ENCODE results near the gene CDH4. TPM values are rescaled to one million over a fixed set of nuclear protein-coding genes. Genes with fewer than 3 reads are reported as not detected.

CDH4 gene
- total RNA-seq, 1 experiment from 2014 or later: 3.8 TPM

DNA sequence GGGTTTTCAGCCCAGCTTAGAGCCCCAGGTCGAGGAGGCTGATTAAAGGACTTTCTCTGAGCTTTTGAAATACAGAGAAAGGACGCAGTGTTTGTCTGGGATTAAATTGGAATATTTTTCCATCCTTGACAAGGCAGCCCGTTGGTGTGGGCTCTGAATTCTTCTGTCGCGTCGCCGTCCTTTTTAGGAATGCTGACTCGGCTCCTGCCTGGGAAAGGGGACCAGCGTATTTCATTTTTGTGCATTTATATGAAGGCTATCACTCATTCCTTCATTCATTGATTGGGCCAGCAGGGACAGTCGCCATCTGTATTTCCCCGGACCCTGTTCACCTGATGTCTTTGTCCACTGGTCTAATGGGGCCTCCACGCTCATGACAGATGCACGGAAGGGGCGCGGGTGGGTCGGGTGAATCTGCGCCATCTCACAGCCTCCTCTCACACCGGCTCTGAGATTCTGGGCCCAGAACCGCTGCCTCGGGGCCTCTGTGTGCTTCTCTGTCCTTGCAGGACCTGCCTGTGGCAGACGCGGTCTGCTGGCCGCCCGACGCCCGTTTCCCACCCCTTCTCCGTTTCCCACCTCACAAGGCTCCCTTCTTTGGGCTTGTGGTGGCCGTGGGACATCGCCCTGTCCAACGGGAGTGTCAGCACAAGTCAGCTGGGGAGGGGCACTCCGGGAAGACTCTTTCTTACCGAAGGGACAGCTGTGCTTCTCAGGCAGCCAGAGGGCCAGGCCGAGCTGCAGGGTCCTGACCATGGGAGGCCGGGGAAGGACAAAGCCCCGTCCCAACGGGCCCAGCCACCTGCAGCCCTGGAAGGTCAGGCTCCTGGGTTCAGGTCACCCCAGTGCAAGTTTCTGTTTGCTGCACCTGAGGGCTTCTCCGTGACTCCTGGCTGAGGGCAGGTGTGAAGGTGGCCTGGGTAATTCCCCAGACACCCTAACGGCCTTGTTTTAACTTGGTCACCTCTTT lies 656.3 kb downstream of the CDH4 start:
- DNase-seq (ENCODE audit: low read depth): no peak

DNA sequence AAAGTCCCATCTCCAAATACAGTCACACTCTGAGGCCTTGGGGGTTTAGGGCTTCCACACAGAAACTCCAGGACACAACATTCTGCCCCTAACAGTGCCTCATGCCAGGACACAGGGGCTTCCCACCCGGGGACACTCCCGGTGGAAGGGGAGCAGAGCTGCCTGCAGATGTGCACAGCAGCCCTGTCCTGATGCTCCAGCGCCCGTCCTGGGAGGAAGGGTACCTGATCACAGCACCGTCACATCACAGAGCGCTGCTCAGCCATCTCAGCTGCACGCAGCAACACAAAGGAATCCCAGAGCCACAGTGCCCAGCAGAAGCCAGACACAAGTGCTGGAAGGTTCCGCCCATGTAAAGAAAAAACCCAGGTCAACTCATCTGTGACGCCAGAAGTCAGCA lies 657.0 kb downstream of the CDH4 start:
- DNase-seq (ENCODE audit: low read depth): no peak

DNA sequence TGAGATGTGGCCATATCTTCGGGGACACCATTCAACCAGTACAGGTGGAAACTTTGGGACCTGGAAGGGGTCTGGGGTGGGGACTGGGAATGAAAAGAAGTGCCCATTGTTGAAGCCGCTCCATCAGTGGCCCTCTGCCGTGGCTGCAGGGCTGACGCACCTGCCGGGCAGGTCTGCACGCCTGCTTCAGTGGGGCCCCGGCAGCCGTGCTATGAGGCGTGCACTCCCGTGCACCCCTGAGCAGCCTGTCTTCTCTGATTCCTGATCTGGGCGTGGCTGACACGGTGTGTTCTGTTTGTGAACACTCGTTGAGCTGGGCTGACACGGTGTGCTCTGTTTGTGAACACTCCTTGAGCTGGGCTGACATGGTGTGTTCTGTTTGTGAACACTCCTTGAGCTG lies 657.8 kb downstream of the CDH4 start:
- DNase-seq (ENCODE audit: low read depth): no peak

DNA sequence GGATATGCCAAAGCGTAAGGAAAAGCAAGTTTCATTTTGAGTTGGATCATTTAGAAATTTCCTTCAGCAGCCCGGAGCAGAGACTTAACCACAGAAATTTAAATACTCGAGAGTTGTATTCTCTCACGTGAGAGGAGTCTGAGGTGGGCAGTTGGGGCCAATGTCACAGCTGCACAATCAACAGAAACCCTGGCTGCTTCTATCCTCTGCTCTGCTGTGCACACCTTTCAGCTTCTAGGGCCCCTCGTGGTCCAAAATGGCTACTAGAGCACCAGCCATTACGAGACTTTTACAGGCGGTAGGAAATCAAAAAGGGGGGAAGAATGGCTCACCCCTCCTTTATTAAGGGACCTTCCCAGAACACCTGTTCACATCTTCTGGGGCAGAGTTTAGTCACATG lies 659.8 kb downstream of the CDH4 start:
- no peak for DNase-seq (ENCODE audit: low read depth)

DNA sequence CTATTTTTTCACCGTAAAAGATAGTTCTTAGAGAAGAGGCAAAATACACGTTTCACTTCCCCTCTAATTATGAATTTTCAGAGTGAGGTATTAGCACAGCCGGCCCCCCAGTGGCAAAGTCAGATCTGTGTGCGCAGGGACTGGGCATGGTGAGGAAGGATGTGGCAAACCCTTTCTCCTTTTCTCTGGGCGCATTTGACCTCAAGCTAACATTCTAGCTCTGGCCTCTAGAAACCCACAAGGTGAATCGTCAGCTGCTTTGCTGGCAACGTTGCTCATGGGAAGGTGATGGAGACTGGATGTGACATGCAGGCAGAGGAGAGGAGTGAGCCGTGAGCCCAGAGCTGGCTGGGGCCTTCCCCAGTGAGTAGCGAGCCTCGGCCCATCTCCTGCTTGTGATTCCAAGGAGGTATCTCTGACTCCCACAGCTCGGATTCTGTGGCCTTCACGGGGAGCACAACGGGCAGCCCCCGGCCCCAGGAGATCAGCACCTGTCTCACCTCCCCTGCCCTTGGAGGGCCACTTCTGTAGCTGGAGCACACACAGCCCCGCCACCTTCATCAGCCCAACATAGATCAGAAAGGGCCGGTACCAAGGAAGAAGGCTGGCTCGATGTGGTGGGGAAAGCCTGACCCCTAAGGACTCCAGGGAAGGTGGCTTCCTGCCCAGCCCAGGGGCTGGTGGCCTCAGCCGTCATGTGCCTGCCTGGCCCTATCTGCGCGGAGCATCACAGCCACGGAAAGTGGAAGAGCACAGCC lies 660.8 kb downstream of the CDH4 start:
- no peak for DNase-seq (ENCODE audit: low read depth)

DNA sequence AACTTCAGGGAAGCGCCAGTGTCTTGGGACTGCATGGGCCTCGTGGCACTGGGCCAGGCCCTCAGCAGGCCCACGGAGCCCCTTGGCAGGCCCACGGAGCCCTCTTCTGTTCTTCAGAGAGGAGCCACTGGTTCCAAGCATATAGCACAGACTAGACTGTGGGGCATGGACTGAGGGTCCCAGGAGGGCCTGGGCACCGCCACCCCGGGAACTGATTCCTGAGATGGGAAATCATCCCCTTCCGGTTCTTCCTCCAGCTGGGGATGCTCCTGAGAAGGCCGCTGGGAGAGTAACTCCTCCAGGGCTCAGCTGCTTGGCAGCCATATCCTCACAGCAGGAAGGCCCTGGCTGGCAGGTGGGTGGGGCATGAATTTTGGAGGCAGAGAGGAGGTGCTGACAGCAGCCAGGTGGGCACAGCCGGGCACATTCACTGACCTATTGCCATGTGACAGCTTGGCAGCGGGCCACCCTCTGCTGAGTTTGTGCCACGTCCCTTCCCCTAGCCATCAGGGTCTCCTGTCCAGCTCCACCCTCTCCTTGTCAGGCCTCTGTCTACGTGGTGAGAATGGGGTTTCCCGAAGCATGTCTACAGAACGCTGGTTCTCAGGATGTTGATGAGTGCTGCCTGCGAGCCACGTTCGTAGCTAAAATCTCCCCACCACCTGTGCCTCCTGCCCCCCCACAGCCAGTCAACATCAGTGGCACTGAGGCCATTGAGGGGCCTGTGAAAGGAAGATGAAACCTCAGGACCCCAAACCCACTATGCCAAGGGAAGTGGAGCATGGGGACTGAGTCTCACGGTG lies 661.6 kb downstream of the CDH4 start:
- no peak for DNase-seq (ENCODE audit: low read depth)

DNA sequence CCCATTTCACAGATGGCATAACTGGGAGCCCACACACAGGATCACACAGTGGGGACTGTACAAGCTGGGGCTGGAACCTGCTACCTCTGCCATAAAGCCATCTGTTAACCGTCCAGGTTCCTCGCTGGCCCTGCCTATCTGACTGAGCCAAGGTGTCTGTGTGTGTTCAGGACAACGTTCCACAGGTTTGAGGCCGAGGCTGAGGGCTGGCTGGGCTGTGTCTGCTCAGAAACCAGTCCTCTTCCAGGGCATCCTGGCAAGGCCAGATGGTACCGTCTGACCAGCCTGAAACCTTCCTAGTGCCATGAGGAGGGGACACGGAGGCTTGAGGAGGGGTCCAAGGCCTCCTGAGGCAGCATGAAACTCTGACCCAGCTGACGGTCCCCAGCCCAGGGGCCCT lies 663.0 kb downstream of the CDH4 start:
- DNase-seq (ENCODE audit: low read depth): no peak

DNA sequence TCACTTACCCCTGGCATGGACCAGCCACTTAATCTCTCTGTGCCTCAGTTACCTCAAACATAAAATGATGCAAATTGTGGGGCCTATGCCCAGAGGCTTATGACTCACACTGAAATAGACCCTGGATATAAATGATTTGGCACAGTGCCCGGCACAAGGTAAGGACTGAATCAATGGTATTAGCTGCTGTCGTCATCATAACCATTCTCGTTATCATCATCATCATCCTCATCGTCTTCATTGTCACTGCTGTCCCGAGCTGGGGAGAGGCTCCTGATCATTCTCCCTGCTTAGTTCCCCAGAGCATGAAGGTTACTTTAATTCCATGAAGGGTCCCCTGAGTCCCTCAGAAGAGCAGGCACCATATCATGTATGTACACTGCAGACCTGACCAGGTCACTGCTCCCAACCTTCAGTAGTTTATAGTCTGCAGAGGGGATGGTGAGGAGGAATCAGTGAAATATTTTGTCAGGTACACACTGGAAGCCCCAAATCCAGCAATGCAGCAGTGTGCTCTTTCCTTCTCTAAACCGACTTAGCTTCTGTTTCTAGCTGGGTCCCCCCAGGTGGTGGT lies 664.3 kb downstream of the CDH4 start:
- no peak for DNase-seq (ENCODE audit: low read depth)

DNA sequence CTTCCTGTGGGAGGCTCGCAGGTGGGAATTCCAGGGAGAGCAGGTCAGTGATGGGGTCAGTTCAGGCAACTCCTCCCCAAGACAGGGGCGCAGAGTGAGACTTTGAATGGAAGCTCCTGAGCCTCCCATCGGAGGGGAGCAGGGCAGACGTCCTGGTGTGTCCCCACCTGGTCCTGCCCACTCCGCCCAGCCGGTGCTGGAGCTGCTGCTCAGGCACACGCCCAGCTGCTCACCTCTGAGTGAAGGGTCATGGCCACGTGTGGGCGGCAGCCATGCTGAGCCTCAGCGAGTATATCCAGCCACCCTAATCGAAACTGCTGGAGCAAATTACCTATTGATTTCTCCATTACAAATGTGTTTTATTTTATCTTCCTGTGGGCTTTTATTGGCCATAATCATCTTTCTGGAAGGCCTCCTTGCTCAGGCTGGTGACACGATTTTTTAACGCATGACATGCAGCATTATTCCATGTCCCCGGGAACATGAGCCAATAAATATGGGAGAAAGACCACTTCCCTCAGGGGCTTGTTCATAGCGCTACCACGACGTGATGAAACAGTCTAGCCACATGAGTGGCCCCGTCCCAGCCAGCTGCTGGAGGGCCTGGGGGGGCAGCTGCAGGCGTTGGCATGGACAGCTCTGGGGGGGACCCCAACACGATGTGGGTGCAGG lies 665.5 kb downstream of the CDH4 start:
- no peak for DNase-seq (ENCODE audit: low read depth)

DNA sequence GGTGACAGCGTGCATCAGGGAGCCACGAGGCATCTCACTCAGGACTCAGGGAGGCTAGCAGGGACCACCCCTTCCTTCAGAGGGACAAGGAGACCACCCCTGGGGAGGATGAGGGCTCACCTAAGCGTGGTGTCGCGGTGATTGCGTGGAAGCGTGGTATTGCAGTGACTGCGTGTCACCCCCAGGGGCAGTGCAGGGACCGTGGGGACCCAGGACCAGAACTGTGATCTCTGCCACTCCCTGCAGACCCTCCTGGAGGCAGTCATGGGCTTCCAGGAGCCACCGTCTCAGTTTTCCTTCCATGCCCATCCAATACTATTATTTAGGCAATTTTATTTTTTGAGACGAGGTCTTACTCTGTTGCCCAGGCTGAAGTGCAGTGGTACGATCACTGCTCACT lies 666.5 kb downstream of the CDH4 start:
- no peak for DNase-seq (ENCODE audit: low read depth)

DNA sequence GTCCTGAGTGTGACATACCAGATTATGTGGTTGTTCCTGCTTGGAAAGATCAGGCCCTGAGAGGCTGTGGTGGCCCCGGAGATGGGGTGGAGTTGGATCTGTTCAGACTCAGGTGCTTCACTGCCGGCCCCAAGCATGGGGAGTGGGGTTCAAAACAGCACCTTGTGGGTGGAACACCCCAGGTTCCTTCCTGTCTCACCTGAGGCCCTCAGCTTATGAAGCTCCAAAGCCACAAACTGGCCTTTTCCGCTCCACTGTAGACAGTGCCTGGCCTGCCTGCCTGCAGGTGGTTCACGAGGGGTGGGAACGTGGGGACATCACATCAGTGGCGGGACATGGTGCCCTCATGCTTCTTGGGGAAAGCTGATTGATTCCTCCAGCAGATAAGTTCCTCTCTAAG lies 667.2 kb downstream of the CDH4 start:
- no peak for DNase-seq (ENCODE audit: low read depth)

DNA sequence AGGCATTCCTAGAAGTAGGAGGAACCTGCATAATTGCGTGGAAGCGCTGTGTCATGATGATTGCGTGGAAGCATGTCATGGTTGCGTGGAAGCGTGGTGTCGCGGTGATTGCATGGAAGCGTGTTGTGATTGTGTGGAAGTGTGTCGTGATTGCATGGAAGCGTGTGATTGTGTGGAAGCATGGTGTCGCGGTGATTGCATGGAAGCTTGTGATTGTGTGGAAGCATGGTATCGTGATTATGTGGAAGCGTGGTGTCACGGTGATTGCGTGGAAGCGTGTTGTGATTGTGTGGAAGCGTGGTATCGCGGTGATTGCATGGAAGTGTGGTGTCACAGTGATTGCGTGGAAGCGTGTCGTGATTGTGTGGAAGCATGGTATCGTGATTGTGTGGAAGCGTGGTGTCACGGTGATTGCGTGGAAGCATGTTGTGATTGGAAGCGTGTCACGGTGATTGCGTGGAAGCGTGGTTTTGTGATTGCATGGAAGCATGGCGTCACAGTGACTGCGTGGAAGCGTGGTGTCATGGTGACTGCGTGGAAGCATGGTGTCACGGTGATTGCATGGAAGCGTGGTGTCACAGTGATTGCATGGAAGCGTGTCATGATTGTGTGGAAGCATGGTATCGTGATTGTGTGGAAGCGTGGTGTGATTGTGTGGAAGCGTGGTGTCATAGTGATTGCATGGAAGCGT lies 667.8 kb downstream of the CDH4 start:
- no peak for DNase-seq (ENCODE audit: low read depth)

DNA sequence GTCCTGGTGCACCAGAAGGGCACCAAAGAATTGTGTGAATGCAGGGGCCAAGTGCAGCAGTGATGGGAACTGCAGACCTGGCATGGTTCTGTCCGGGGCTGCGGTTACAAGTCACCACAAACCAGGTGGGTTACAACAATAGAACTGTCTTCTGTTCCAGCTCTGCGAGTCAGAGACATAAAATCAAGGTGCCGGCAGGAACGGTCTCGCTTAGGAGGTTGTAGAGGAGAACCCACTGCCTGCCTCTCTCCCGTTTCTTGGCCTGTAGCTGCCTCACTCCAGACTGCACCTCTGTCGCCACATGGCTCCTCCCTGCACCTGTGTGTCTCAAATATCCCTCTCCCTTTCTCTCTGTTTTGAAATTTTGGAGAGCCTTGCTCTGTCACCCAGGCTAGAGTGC lies 670.4 kb downstream of the CDH4 start:
- DNase-seq (ENCODE audit: low read depth): no peak

DNA sequence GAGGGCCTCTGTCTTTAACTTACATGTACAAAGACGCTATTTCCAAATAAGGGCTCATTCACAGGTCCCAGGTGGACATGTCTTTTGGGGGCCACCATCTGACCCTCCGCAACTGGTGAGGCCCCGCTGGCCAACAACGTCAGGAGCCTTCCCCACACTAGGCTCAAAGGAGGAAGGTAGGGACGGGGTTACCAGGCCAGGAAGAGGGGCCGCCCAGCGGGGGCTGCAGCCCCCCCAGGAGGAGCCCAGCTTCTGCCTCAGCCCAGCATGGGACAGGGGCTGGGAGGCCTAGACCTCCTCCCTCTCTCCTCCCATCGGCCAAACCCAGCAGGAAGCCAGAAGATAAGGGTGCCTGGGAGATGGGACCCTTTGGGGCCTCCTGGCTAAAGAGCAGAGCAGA lies 670.9 kb downstream of the CDH4 start:
- DNase-seq (ENCODE audit: low read depth): no peak

DNA sequence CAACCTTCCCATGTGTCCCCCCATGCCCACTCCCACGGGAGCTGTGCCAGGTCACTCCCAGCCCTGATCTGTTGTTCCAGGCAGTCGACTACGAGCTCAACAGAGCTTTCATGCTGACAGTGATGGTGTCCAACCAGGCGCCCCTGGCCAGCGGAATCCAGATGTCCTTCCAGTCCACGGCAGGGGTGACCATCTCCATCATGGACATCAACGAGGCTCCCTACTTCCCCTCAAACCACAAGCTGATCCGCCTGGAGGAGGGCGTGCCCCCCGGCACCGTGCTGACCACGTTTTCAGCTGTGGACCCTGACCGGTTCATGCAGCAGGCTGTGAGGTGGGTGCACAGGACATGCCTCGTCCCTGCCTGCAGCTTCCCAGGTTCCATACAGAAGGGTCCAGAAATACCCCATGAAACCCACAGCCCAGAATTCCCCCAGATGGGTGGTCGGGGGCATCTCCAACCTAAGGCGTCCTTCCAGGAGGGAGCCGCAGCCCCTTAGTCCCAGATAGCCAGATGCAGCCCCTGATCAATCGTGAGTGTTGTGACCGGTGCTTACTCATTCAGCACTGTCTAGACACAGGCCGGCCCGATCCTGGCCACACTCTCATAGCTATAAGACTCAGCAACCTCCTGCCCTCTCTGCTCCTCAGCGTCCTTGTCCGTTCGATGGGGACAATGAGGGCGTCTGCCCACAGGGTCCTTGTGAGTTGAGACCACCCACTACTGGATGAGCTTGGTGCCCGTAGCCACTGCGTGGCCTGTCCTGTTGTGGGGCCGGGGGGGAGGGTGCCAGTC lies 671.5 kb downstream of the CDH4 start:
- peak; percentile 32 for DNase-seq (ENCODE audit: low read depth)

DNA sequence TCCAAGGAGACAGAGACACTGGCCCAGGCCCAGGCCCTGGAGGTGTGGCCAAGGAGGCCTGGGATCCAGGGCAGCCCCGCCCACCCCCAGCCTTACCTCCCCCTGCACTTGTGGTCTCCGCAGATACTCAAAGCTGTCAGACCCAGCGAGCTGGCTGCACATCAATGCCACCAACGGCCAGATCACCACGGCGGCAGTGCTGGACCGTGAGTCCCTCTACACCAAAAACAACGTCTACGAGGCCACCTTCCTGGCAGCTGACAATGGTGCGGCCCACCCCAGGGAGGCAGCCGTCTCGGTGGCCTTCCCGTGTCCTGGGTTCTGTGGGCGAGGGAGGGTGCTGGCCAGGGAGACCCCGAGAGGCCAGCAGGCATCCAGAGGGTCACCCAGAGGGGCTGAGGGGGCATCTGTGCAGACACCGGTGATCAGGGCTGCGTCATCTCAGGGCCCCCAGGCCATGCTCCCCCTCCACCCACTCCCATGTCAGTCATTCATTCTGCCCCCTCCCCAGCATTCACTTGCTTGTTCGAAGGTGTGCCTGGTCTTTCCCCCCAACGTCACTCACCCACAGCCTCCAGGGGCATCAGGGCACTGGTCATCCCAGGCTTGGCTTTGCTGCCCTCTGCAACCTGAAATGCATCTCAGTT lies 672.3 kb downstream of the CDH4 start:
- DNase-seq (ENCODE audit: low read depth): no peak

DNA sequence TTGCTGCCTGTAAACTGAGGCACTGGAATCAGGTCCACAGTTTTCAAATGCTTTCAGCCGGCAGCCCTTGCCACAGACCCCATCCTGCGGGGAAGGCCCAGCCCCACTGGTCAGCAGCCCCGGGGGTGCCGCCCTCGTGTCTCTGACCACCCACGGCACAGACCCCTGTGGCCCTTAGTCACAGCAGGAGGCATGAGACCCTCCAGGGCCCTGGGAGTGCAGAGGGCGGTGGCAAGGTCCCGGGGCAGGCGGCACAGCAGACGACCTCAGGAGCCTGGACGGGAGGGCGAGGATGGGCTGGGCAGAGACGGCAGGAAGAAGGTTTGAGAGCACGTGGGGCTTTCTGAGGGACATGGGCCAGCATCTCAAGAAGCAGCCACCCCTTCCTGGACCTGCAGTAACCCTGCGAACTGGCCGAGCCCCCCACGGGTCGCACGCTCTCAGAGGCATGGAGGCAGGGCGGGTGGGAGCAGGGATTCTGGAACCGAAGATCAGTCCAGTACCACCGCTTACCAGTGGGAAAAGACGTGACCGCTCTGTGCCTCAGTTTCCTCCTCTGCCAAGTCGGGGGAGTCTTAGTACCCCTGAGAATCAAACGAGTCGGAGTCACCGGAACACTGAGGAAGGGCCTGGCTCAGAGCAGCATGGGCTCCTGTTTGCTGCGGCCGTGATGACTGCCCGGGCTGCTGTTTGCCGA lies 672.9 kb downstream of the CDH4 start:
- DNase-seq (ENCODE audit: low read depth): no peak

DNA sequence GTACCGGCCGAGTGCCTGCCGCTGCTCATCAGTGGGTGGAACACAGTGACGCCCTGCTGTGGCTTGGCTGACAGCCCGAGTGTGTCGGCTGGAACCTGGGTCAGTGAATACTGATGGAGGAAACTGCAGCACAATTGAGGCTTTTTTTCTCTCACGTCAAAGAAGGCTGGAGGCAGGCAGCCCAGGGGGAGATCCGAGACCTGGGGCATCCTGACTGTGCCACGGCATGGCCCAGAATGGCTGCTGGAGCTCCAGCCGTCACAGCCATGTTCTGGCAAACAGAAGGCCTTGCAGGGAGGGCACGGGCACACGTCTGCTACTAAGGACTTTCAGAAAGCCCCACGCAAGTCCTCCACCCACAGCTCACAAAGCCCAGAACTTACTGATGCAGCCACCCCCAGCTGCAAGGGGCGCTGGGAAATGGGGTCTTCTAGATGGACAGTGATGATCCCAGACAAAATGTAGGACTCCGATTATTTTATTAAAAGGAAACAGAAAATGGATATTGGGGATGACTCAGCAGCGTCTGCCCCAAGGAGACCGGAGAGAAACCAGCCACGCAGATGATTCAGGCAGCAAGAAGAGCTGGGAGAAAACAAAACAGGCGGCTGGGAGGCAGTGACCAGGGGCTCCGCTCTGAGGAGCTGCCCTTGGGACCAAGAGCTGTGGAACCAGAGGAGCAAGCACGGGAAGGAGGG lies 673.6 kb downstream of the CDH4 start:
- peak; percentile 94 for DNase-seq (ENCODE audit: low read depth)

Measured in Daoy (cell line).